Activated CD4-positive, alpha-beta T cell treated with anti-CD3 and anti-CD28 coated beads, Interleukin-10, Interleukin-2, amounts not matched to agents 100 ng/mL and 50 ng/mL, durations not matched to agents 16 hours and 8 hours (primary cell): ENCODE measurements around the gene VANGL2.

ENCODE experiments used
- DNase-seq: peaks from one replicate; pipeline ENCODE4 v3.0.0-alpha.2; 2020

Gene VANGL2

GRCh38 chr1:160465123-160465522 lies 64.8 kb downstream of the VANGL2 start:
- DNase-seq: no peak

- DNase-seq: no peak
Observed at GRCh38 chr1:160466961-160467360, 66.6 kb downstream of the VANGL2 start.

- no peak for DNase-seq
Observed at GRCh38 chr1:160467576-160467975, 67.2 kb downstream of the VANGL2 start.

- DNase-seq: no peak
Observed at GRCh38 chr1:160471253-160471652, 70.9 kb downstream of the VANGL2 start.

GRCh38 chr1:160472112-160472511 lies 71.7 kb downstream of the VANGL2 start:
- DNase-seq: no peak

GRCh38 chr1:160474392-160475242 lies 74.3 kb downstream of the VANGL2 start:
- peak; percentile 51 for DNase-seq
